H9 (cell line): ENCODE data around the gene NME8. TPM values are rescaled to one million over a fixed set of nuclear protein-coding genes. Genes with fewer than 3 reads are reported as not detected.

Experiments used
- DNase-seq: peaks from one replicate; pipeline ENCODE4 v3.0.0-alpha.2; 2017
- H2AFZ ChIP-seq: one replicate; pipeline ENCODE4 v1.6.1; 2013; ENCODE audit warnings: mild to moderate bottlenecking, low read length, control low read depth, moderate library complexity
- H2AK5ac ChIP-seq: 2 replicates; pipeline ENCODE4 v1.6.1; 2013; ENCODE audit warnings: low read length, control low read depth, mixed read lengths; ENCODE audit not compliant: insufficient read length
- H2BK120ac ChIP-seq: one replicate; pipeline ENCODE4 v1.6.1; 2013; ENCODE audit warnings: low read depth, mild to moderate bottlenecking, low read length, control low read depth, inconsistent platforms; ENCODE audit not compliant: poor library complexity, severe bottlenecking
- H2BK12ac ChIP-seq: 2 replicates; pipeline ENCODE4 v1.6.1; 2013; ENCODE audit warnings: low read length, control low read depth, mixed read lengths, low read depth; ENCODE audit not compliant: insufficient read length
- H2BK15ac ChIP-seq: 2 replicates; pipeline ENCODE4 v1.6.1; 2013; ENCODE audit warnings: low read depth, low read length, control low read depth
- H2BK20ac ChIP-seq: one replicate; pipeline ENCODE4 v1.6.1; 2013; ENCODE audit warnings: low read depth, mild to moderate bottlenecking, low read length, control low read depth, inconsistent platforms; ENCODE audit not compliant: poor library complexity, severe bottlenecking
- H2BK5ac ChIP-seq: 2 replicates; pipeline ENCODE4 v1.6.1; 2013; ENCODE audit warnings: low read length, control low read depth, mixed read lengths; ENCODE audit not compliant: insufficient read length
- H3K14ac ChIP-seq: 2 replicates; pipeline ENCODE4 v1.6.1; 2013; ENCODE audit warnings: low read length, control low read depth; ENCODE audit not compliant: insufficient read depth
- H3K18ac ChIP-seq: 2 replicates; pipeline ENCODE4 v1.6.1; 2013; ENCODE audit warnings: low read depth, mild to moderate bottlenecking, mixed read lengths, low read length, control low read depth; ENCODE audit not compliant: insufficient read length
- H3K23ac ChIP-seq: 2 replicates; pipeline ENCODE4 v1.6.1; 2013; ENCODE audit warnings: low read length, control low read depth, mixed read lengths, low read depth; ENCODE audit not compliant: insufficient read length
- H3K23me2 ChIP-seq: 2 replicates; pipeline ENCODE4 v1.6.1; 2013; ENCODE audit warnings: low read depth, mild to moderate bottlenecking, mixed read lengths, low read length, control low read depth; ENCODE audit not compliant: insufficient read length, poor library complexity, severe bottlenecking
- H3K27ac ChIP-seq: 2 replicates; pipeline ENCODE4 v1.5.1; 2013; ENCODE audit warnings: low read length, control low read depth, mixed read lengths, low read depth; ENCODE audit not compliant: insufficient read length
- H3K27me3 ChIP-seq: 2 replicates; pipeline ENCODE4 v1.6.1; 2013; ENCODE audit warnings: low read length, control low read depth, inconsistent platforms; ENCODE audit not compliant: insufficient read depth
- H3K4ac ChIP-seq: 2 replicates; pipeline ENCODE4 v1.6.1; 2013; ENCODE audit warnings: low read depth, mild to moderate bottlenecking, control low read depth, inconsistent platforms, low read length, moderate library complexity
- H3K4me1 ChIP-seq: 2 replicates; pipeline ENCODE4 v1.6.1; 2013; ENCODE audit warnings: low read length, control low read depth, inconsistent platforms; ENCODE audit not compliant: insufficient read depth
- H3K4me2 ChIP-seq: 2 replicates; pipeline ENCODE4 v1.6.1; 2013; ENCODE audit warnings: low read length, control low read depth, mixed read lengths; ENCODE audit not compliant: insufficient read length, insufficient read depth
- H3K56ac ChIP-seq: 2 replicates; pipeline ENCODE4 v1.6.1; 2013; ENCODE audit warnings: low read depth, mild to moderate bottlenecking, mixed read lengths, low read length, control low read depth; ENCODE audit not compliant: insufficient read length
- H3K79me1 ChIP-seq: 2 replicates; pipeline ENCODE4 v1.6.1; 2013; ENCODE audit warnings: low read depth, mild to moderate bottlenecking, moderate library complexity, low read length, control low read depth, inconsistent platforms; ENCODE audit not compliant: insufficient read depth, poor library complexity, severe bottlenecking
- H3K79me2 ChIP-seq: 2 replicates; pipeline ENCODE4 v1.6.1; 2013; ENCODE audit warnings: low read length, control low read depth, inconsistent platforms; ENCODE audit not compliant: insufficient read depth
- H3K9ac ChIP-seq: 2 replicates; pipeline ENCODE4 v1.6.1; 2013; ENCODE audit warnings: low read length, control low read depth, mixed read lengths; ENCODE audit not compliant: insufficient read length; ENCODE audit errors: extremely low read depth
- H3K9me3 ChIP-seq: one replicate; pipeline ENCODE4 v1.6.1; 2013; ENCODE audit warnings: low read depth, low read length, inconsistent platforms; ENCODE audit not compliant: control insufficient read depth
- H3T11ph ChIP-seq: one replicate; pipeline ENCODE4 v1.6.1; 2013; ENCODE audit warnings: mild to moderate bottlenecking, low read length, control low read depth, inconsistent platforms
- H4K20me1 ChIP-seq: one replicate; pipeline ENCODE4 v1.6.1; 2013; ENCODE audit not compliant: control insufficient read depth, insufficient read length, insufficient read depth
- H4K5ac ChIP-seq: 2 replicates; pipeline ENCODE4 v1.6.1; 2013; ENCODE audit warnings: low read depth, mild to moderate bottlenecking, mixed read lengths, low read length, control low read depth; ENCODE audit not compliant: insufficient read length
- H4K8ac ChIP-seq: replicated peaks from 2 replicates; pipeline ENCODE4 v1.6.1; 2013; ENCODE audit warnings: low read length, control low read depth, mixed read lengths, low read depth; ENCODE audit not compliant: insufficient read length
- H4K91ac ChIP-seq: 2 replicates; pipeline ENCODE4 v1.6.1; 2013; ENCODE audit warnings: low read depth, mild to moderate bottlenecking, moderate library complexity, mixed read lengths, low read length, control low read depth; ENCODE audit not compliant: insufficient read length
- H3K27ac Mint-ChIP-seq, 3 experiments: 2 replicates in 2 of 3; 3 replicates in 1 of 3; pipeline ENCODE4 v1.8.0; 2020 to 2021; ENCODE audit warnings: mixed read lengths in 3 of 3, mild to moderate bottlenecking in 1 of 3, moderate library complexity in 1 of 3
- H3K27me3 Mint-ChIP-seq: 2 replicates; pipeline ENCODE4 v1.8.0; 2021; ENCODE audit warnings: low read depth, mild to moderate bottlenecking, moderate library complexity, mixed read lengths
- H3K36me3 Mint-ChIP-seq, 3 experiments: 2 replicates in 2 of 3; 3 replicates in 1 of 3; pipeline ENCODE4 v1.8.0; 2020 to 2021; ENCODE audit warnings: low read depth in 3 of 3, mixed read lengths in 3 of 3; ENCODE audit not compliant: insufficient read depth in 1 of 3
- H3K4me1 Mint-ChIP-seq, 2 experiments: 2 replicates each; pipeline ENCODE4 v1.8.0; 2020; ENCODE audit warnings: mixed read lengths in 2 of 2
- H3K4me3 Mint-ChIP-seq, 2 experiments: 2 replicates in 1 of 2; 3 replicates in 1 of 2; pipeline ENCODE4 v1.8.0; 2020 to 2021; ENCODE audit warnings: mild to moderate bottlenecking in 2 of 2, mixed read lengths in 2 of 2, moderate library complexity in 1 of 2
- H3K9me3 Mint-ChIP-seq, 2 experiments: 2 replicates in 1 of 2; 3 replicates in 1 of 2; pipeline ENCODE4 v1.8.0; 2020; ENCODE audit warnings: mild to moderate bottlenecking in 2 of 2, mixed read lengths in 2 of 2, moderate library complexity in 1 of 2
- WGBS: extraction: QIAGEN DNeasy Blood & Tissue Kit; methylation state at CpG from one replicate; pipeline ENCODE4 v1.1.7; 2013; ENCODE audit warnings: missing lambda C conversion rate, low lambda C conversion rate, mixed read lengths; ENCODE audit not compliant: insufficient read length; ENCODE audit errors: extremely low coverage; 5-methylcytosine and 5-hydroxymethylcytosine counted together
- total RNA-seq: library from RNA; stranded (reverse); gene quantifications from 2 replicates; pipeline ENCODE4 v1.2.1, GENCODE V29; 2021
- TF ChIP-seq, protein P1 (sequence below): fragments of 200-600 bp; sonication (generic); conservative IDR thresholded peaks from 3 replicates; pipeline ENCODE4 v1.8.0; 2021; ENCODE audit warnings: antibody characterized with exemption, mild to moderate bottlenecking

Gene NME8
- total RNA-seq, 1 experiment from 2014 or later: 0.33 TPM

DNA sequence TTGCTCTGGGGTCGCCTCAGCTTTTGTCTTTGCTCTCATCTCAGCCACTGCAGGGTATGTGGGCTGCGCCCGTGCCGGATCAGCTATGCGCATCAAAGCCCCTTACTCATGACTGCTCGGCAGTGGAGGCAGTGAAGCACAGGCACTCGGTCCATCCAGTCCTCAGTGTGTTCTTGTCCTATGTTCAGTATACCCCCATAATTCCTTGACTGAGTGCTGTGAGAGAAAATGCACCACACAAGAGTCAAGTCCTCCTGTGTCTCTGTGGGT is 99.5 kb downstream of the NME8 start:
- no CpG with 5 or more reads among the region's 7 CpGs for WGBS
- no peak overlapping the region for H3K9ac ChIP-seq
- Mint-ChIP-seq H3K4me1 (peaks cover 11 to 12% of the 10 kb centered on the region in 2 experiments), H3K4me3 (no peak overlapping the region), H3K27me3 (no peaks in the 10 kb centered on the region), H3K9me3 (no peaks in the 10 kb centered on the region), H3K36me3 (no peaks in the 10 kb centered on the region), H3K27ac (no peak overlapping the region)
- no peak overlapping the region for H2BK120ac ChIP-seq
- H3K23me2 ChIP-seq: no peaks in the 10 kb centered on the region
- H2BK15ac ChIP-seq: no peak overlapping the region
- H4K20me1 ChIP-seq: no peaks in the 10 kb centered on the region
- no peaks in the 10 kb centered on the region for H3K79me1 ChIP-seq
- H3K4ac ChIP-seq: no peak overlapping the region
- H3K56ac ChIP-seq: no peak overlapping the region
- DNase-seq: no peak
- H3K14ac ChIP-seq: no peak overlapping the region
- H3K27me3 ChIP-seq: no peaks in the 10 kb centered on the region
- H2AK5ac ChIP-seq: no peak overlapping the region
- H2BK12ac ChIP-seq: no peak overlapping the region
- no peak overlapping the region for H2AFZ ChIP-seq
- no peak overlapping the region for H4K91ac ChIP-seq
- H2BK5ac ChIP-seq: no peak overlapping the region
- H2BK20ac ChIP-seq: no peak overlapping the region
- H3K27ac ChIP-seq: no peak overlapping the region
- no peak overlapping the region for H4K8ac ChIP-seq
- H3K18ac ChIP-seq: no peak overlapping the region
- H3K4me2 ChIP-seq: no peak overlapping the region
- H4K5ac ChIP-seq: no peak overlapping the region
- no peaks in the 10 kb centered on the region for H3K4me1 ChIP-seq
- no peak overlapping the region for H3T11ph ChIP-seq
- H3K23ac ChIP-seq: no peak overlapping the region
- TF ChIP-seq, protein P1, sequence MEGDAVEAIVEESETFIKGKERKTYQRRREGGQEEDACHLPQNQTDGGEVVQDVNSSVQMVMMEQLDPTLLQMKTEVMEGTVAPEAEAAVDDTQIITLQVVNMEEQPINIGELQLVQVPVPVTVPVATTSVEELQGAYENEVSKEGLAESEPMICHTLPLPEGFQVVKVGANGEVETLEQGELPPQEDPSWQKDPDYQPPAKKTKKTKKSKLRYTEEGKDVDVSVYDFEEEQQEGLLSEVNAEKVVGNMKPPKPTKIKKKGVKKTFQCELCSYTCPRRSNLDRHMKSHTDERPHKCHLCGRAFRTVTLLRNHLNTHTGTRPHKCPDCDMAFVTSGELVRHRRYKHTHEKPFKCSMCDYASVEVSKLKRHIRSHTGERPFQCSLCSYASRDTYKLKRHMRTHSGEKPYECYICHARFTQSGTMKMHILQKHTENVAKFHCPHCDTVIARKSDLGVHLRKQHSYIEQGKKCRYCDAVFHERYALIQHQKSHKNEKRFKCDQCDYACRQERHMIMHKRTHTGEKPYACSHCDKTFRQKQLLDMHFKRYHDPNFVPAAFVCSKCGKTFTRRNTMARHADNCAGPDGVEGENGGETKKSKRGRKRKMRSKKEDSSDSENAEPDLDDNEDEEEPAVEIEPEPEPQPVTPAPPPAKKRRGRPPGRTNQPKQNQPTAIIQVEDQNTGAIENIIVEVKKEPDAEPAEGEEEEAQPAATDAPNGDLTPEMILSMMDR: no peak
- H3K79me2 ChIP-seq: no peaks in the 10 kb centered on the region
- H3K9me3 ChIP-seq: no peaks in the 10 kb centered on the region

Other genes with a start within 250 kb of the NME8 start
- 0.50 and 0.55 TPM in 2 replicates for gene GPR141, start 164.8 kb upstream of the NME8 start, total RNA-seq
- not detected in 2 replicates for gene SFRP4, start 68.2 kb downstream of the NME8 start, total RNA-seq
- gene EPDR1, start 72.0 kb downstream of the NME8 start, total RNA-seq: 5.3 and 6.1 TPM in 2 replicates